GM23338 (cell line): ENCODE results near the gene BACH1.

Source experiments
- CREB1 ChIP-seq: fragments of 250-450 bp; sonication (Bioruptor Pico); IDR thresholded peaks from 2 replicates; pipeline ENCODE4 v1.5.0; 2020; ENCODE audit warnings: low read depth, mild to moderate bottlenecking, moderate library complexity
- EZH2 ChIP-seq: fragments of 200-600 bp; sonication (generic); IDR thresholded peaks from one replicate; pipeline ENCODE4 v1.8.0; 2017; ENCODE audit warnings: antibody characterized with exemption, mild to moderate bottlenecking, low read depth; ENCODE audit not compliant: unreplicated experiment
- EZH2phosphoT487 ChIP-seq: fragments of 200-600 bp; sonication (generic); IDR thresholded peaks from one replicate; pipeline ENCODE4 v1.8.1; 2018; ENCODE audit warnings: antibody characterized with exemption; ENCODE audit not compliant: unreplicated experiment
- JUNB ChIP-seq: IDR thresholded peaks from one replicate; pipeline ENCODE4 v1.6.1; 2016; ENCODE audit warnings: antibody characterized with exemption; ENCODE audit not compliant: unreplicated experiment
- NANOG ChIP-seq: IDR thresholded peaks from 2 replicates; pipeline ENCODE4 v1.6.1; 2016; ENCODE audit warnings: antibody characterized with exemption, borderline replicate concordance
- POLR2AphosphoS5 ChIP-seq: IDR thresholded peaks from 2 replicates; pipeline ENCODE4 v1.6.1; 2016; ENCODE audit warnings: antibody characterized with exemption, low read depth
- ZNF114 ChIP-seq: fragments of 250-450 bp; sonication (Bioruptor Pico); IDR thresholded peaks from 2 replicates; pipeline ENCODE4 v1.5.0; 2020; ENCODE audit warnings: mild to moderate bottlenecking, moderate library complexity
- TF ChIP-seq, protein P1 (sequence below), 2 experiments: fragments of 200-600 bp in 1 of 2; sonication (generic) in 1 of 2; conservative IDR thresholded peaks; 2 replicates each; pipeline versions ENCODE4 v1.5.1 to v1.6.1; 2016 to 2017; ENCODE audit warnings: antibody characterized with exemption in 2 of 2, low read depth in 2 of 2, mild to moderate bottlenecking in 2 of 2, moderate library complexity in 1 of 2
- TF ChIP-seq, protein P2 (sequence below): IDR thresholded peaks from one replicate; pipeline ENCODE4 v1.6.1; 2018; ENCODE audit warnings: antibody characterized with exemption; ENCODE audit not compliant: unreplicated experiment
- TF ChIP-seq, protein P3 (sequence below): IDR thresholded peaks from 2 replicates; pipeline ENCODE4 v1.6.1; 2016; ENCODE audit warnings: antibody characterized with exemption

DNA sequence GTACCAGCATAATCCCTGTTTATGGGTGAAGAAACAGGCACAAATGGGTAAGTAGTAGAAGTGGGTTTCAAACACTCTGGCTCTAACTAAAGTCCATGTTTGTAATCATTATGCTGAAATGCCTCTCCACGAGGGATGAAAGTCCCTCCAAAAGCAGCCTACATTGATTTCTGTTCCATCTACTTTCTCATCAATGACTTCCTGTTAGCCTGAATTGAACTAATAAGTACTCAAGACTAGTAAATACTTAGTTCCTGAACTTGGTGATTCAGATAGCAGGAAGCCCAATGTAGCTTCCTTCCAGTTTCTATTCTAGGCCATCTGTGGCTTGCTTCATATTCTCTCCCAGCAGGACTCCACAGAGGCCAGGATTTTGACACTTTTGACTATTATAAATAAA, 11.3 kb upstream of the BACH1 start:
- TF ChIP-seq, protein P1, sequence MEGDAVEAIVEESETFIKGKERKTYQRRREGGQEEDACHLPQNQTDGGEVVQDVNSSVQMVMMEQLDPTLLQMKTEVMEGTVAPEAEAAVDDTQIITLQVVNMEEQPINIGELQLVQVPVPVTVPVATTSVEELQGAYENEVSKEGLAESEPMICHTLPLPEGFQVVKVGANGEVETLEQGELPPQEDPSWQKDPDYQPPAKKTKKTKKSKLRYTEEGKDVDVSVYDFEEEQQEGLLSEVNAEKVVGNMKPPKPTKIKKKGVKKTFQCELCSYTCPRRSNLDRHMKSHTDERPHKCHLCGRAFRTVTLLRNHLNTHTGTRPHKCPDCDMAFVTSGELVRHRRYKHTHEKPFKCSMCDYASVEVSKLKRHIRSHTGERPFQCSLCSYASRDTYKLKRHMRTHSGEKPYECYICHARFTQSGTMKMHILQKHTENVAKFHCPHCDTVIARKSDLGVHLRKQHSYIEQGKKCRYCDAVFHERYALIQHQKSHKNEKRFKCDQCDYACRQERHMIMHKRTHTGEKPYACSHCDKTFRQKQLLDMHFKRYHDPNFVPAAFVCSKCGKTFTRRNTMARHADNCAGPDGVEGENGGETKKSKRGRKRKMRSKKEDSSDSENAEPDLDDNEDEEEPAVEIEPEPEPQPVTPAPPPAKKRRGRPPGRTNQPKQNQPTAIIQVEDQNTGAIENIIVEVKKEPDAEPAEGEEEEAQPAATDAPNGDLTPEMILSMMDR (conservative IDR thresholded peaks at IDR 0.05; ENCODE audit: low read depth in 2 of 2), result no peak
- TF ChIP-seq POLR2AphosphoS5 (no peak), EZH2phosphoT487 (no peak), EZH2 (no peak), CREB1 (CRISPR knock-in tag) (no peak), JUNB (no peak), ZNF114 (no peak), NANOG (no peak)
- TF ChIP-seq, protein P2, sequence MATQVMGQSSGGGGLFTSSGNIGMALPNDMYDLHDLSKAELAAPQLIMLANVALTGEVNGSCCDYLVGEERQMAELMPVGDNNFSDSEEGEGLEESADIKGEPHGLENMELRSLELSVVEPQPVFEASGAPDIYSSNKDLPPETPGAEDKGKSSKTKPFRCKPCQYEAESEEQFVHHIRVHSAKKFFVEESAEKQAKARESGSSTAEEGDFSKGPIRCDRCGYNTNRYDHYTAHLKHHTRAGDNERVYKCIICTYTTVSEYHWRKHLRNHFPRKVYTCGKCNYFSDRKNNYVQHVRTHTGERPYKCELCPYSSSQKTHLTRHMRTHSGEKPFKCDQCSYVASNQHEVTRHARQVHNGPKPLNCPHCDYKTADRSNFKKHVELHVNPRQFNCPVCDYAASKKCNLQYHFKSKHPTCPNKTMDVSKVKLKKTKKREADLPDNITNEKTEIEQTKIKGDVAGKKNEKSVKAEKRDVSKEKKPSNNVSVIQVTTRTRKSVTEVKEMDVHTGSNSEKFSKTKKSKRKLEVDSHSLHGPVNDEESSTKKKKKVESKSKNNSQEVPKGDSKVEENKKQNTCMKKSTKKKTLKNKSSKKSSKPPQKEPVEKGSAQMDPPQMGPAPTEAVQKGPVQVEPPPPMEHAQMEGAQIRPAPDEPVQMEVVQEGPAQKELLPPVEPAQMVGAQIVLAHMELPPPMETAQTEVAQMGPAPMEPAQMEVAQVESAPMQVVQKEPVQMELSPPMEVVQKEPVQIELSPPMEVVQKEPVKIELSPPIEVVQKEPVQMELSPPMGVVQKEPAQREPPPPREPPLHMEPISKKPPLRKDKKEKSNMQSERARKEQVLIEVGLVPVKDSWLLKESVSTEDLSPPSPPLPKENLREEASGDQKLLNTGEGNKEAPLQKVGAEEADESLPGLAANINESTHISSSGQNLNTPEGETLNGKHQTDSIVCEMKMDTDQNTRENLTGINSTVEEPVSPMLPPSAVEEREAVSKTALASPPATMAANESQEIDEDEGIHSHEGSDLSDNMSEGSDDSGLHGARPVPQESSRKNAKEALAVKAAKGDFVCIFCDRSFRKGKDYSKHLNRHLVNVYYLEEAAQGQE, result no peak
- TF ChIP-seq, protein P3, sequence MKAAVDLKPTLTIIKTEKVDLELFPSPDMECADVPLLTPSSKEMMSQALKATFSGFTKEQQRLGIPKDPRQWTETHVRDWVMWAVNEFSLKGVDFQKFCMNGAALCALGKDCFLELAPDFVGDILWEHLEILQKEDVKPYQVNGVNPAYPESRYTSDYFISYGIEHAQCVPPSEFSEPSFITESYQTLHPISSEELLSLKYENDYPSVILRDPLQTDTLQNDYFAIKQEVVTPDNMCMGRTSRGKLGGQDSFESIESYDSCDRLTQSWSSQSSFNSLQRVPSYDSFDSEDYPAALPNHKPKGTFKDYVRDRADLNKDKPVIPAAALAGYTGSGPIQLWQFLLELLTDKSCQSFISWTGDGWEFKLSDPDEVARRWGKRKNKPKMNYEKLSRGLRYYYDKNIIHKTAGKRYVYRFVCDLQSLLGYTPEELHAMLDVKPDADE, result no peak
